ENCODE measurements around the gene COL4A3. TPM values are rescaled to one million over a fixed set of nuclear protein-coding genes. Genes with fewer than 3 reads are reported as not detected.

The COL4A3 gene
- total and polyA plus RNA-seq, 2 experiments from 2014 or later = 0.29 TPM; not detected in 1

DNA sequence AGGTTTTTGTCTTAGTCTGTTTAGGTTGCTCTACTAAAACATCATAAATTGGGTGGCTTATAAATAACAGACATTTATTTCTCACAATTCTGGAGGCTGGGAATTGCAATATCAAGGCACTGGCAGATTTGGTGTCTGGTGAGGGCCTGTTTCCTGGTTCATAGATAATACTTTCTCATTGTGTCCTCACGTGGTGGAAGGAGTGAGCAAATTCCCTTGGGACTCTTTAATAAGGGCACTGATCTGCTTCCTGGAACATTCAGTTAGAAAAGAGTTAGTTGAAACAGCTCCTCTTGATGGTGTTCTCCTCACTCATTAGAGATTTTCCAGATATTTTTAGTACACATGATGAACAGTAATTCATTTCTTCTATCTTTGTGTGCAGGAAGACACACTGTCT lies 22.3 kb downstream of the COL4A3 start:
- DNase-seq (ENCODE audit: low read depth in 1 of 2, low spot score in 1 of 2) = peak in 1 of 2 donors; percentile 55
- Histone ChIP-seq H3K4me3 (no peak overlapping the region), H3K9me3 (ENCODE audit: low read depth) (no peaks in the 10 kb centered on the region), H3K27ac (no peak overlapping the region), H3K27me3 (no peaks in the 10 kb centered on the region), H3K36me3 (no peaks in the 10 kb centered on the region), H3K4me1 (ENCODE audit: low read depth) (peaks cover 21% of the 10 kb centered on the region)
- no peak for TF ChIP-seq CTCF (IDR thresholded peaks at IDR 0.05; ENCODE audit: low read depth, low read length)

- DNase-seq (ENCODE audit: low read depth in 1 of 2, low spot score in 1 of 2) = peak; percentile 70
- peaks cover 21% of the 10 kb centered on the region for H3K4me1 ChIP-seq (ENCODE audit: low read depth)
- no peak for TF ChIP-seq CTCF (IDR thresholded peaks at IDR 0.05; ENCODE audit: low read depth, low read length)
- no peak overlapping the region for H3K4me3 ChIP-seq
- no peaks in the 10 kb centered on the region for H3K36me3 ChIP-seq
- H3K9me3 ChIP-seq (ENCODE audit: low read depth) = no peaks in the 10 kb centered on the region
- no peaks in the 10 kb centered on the region for H3K27me3 ChIP-seq
- H3K27ac ChIP-seq = peak overlapping the region; percentile 56
Measured at GRCh38 chr2:227188292-227188691, 23.9 kb downstream of the COL4A3 start.

- DNase-seq (ENCODE audit: low read depth in 1 of 2, low spot score in 1 of 2) = peak; percentile 2 to 11
- H3K27me3 ChIP-seq = no peaks in the 10 kb centered on the region
- no peak for TF ChIP-seq CTCF (IDR thresholded peaks at IDR 0.05; ENCODE audit: low read depth, low read length)
- no peaks in the 10 kb centered on the region for H3K36me3 ChIP-seq
- peaks cover 21% of the 10 kb centered on the region for H3K4me1 ChIP-seq (ENCODE audit: low read depth)
- no peak overlapping the region for H3K27ac ChIP-seq
- no peaks in the 10 kb centered on the region for H3K9me3 ChIP-seq (ENCODE audit: low read depth)
- H3K4me3 ChIP-seq = no peak overlapping the region
Measured at GRCh38 chr2:227191367-227191766, 26.9 kb downstream of the COL4A3 start.

- no peak for TF ChIP-seq CTCF (IDR thresholded peaks at IDR 0.05; ENCODE audit: low read depth, low read length)
- H3K36me3 ChIP-seq = no peaks in the 10 kb centered on the region
- no peak for DNase-seq (ENCODE audit: low read depth in 1 of 2, low spot score in 1 of 2)
Measured at GRCh38 chr2:227192491-227192890, 28.1 kb downstream of the COL4A3 start.

GRCh38 chr2:227194219-227194618 lies 29.8 kb downstream of the COL4A3 start:
- Histone ChIP-seq H3K27ac (no peak overlapping the region), H3K4me3 (no peak overlapping the region), H3K9me3 (ENCODE audit: low read depth) (no peaks in the 10 kb centered on the region), H3K36me3 (no peaks in the 10 kb centered on the region), H3K4me1 (ENCODE audit: low read depth) (peaks cover 5% of the 10 kb centered on the region), H3K27me3 (no peaks in the 10 kb centered on the region)
- DNase-seq (ENCODE audit: low read depth in 1 of 2, low spot score in 1 of 2) = no peak
- no peak for TF ChIP-seq CTCF (IDR thresholded peaks at IDR 0.05; ENCODE audit: low read depth, low read length)

More at GRCh38 chr2:227192491-227192890, 28.1 kb downstream of the COL4A3 start:
- no peaks in the 10 kb centered on the region for H3K27me3 ChIP-seq
- H3K9me3 ChIP-seq (ENCODE audit: low read depth) = no peaks in the 10 kb centered on the region
- H3K27ac ChIP-seq = no peak overlapping the region
- no peak overlapping the region for H3K4me3 ChIP-seq
- peaks cover 21% of the 10 kb centered on the region for H3K4me1 ChIP-seq (ENCODE audit: low read depth)

- no peak for DNase-seq (ENCODE audit: low read depth in 1 of 2, low spot score in 1 of 2)
Measured at GRCh38 chr2:227198866-227199265, 34.4 kb downstream of the COL4A3 start.

More at GRCh38 chr2:227198866-227199265, 34.4 kb downstream of the COL4A3 start:
- H3K9me3 ChIP-seq (ENCODE audit: low read depth) = no peaks in the 10 kb centered on the region
- no peaks in the 10 kb centered on the region for H3K4me1 ChIP-seq (ENCODE audit: low read depth)
- H3K4me3 ChIP-seq = no peak overlapping the region
- TF ChIP-seq CTCF (IDR thresholded peaks at IDR 0.05; ENCODE audit: low read depth, low read length) = no peak
- no peak overlapping the region for H3K27ac ChIP-seq
- H3K27me3 ChIP-seq = no peaks in the 10 kb centered on the region
- H3K36me3 ChIP-seq = no peaks in the 10 kb centered on the region
